ENCODE results near the gene TDRD5.

TDRD5 gene

DNA sequence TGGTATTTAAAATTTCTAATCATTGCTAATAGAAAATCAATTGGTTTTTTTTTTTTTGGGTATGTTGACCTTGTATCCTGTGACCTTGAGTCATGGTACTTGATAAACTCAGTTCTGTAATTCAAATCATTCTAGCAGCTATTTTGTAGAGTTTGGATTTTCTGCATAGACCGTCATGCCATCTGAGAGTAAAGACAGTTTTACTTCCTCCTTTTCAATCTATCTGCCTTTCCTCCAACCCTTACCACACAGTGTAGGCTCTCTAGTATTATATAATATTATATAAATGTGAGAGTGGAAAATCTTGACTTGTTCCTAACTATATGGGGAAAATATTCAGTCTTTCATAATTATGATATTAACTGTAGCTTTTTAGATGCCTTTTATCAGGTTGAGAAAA is 7.0 kb downstream of the TDRD5 start:
- no peak for DNase-seq (ENCODE audit: low spot score)
- CTCF ChIA-PET, result interaction anchor here (0.8 to 0.9 kb wide), 2 partner anchors 13 to 520 kb away, joined by 3 to 4 read pairs; no protein-coding TSS in a partner anchor
- TF ChIP-seq CTCF (conservative IDR thresholded peaks at IDR 0.05; ENCODE audit: low read depth), result no peak
- POLR2A ChIA-PET (ENCODE audit: low non-redundant PET), result no interaction called here
- no peak overlapping the region for H3K27ac ChIP-seq

GRCh38 chr1:179599623-179600249 is 8.1 kb downstream of the TDRD5 start:
- CTCF ChIA-PET, result interaction anchor here (0.6 to 1.2 kb wide), 6 partner anchors 14 to 840 kb away, joined by 3 to 4 read pairs (median 4); no protein-coding TSS in a partner anchor
- TF ChIP-seq CTCF (conservative IDR thresholded peaks at IDR 0.05; ENCODE audit: low read depth), result peak; percentile 27
- no peak overlapping the region for H3K27ac ChIP-seq
- no peak for DNase-seq (ENCODE audit: low spot score)
- POLR2A ChIA-PET (ENCODE audit: low non-redundant PET), result no interaction called here

GRCh38 chr1:179601093-179601492 is 9.5 kb downstream of the TDRD5 start:
- POLR2A ChIA-PET (ENCODE audit: low non-redundant PET), result no interaction called here
- no peak for DNase-seq (ENCODE audit: low spot score)
- no peak for TF ChIP-seq CTCF (conservative IDR thresholded peaks at IDR 0.05; ENCODE audit: low read depth)
- no peak overlapping the region for H3K27ac ChIP-seq
- CTCF ChIA-PET, result interaction anchor here (0.7 kb wide), 1 partner anchor 89 kb away, joined by 4 read pairs; no protein-coding TSS in a partner anchor

- H3K27ac ChIP-seq, result no peak overlapping the region
- no peak for DNase-seq (ENCODE audit: low spot score)
- ChIA-PET POLR2A (ENCODE audit: low non-redundant PET) (no interaction called here), CTCF (no interaction called here)
- TF ChIP-seq CTCF (conservative IDR thresholded peaks at IDR 0.05; ENCODE audit: low read depth), result no peak
These were observed 20.7 kb downstream of the TDRD5 start for GRCh38 chr1:179612361-179612760.

DNA sequence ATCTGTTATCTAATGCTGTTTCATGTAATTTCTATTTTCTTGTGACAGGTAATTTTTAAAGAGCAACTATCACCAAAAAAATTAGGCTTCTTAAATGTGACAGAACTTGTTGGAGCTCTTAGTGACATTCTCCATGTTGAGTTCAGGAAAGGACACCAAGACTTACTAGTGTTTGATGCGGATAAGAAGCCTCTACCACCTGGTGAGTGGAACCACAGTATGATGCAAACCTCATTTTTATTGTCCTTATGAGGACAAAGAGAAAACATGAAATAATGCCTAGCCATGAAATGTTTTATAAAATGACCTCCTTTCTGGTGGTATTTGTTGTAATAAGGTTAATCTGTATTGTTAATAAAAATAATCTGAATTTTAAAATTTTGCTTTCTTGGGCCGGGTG is 39.1 kb downstream of the TDRD5 start:
- no peak overlapping the region for H3K27ac ChIP-seq
- ChIA-PET POLR2A (ENCODE audit: low non-redundant PET) (no interaction called here), CTCF (no interaction called here)
- DNase-seq (ENCODE audit: low spot score), result no peak
- no peak for TF ChIP-seq CTCF (conservative IDR thresholded peaks at IDR 0.05; ENCODE audit: low read depth)

DNA sequence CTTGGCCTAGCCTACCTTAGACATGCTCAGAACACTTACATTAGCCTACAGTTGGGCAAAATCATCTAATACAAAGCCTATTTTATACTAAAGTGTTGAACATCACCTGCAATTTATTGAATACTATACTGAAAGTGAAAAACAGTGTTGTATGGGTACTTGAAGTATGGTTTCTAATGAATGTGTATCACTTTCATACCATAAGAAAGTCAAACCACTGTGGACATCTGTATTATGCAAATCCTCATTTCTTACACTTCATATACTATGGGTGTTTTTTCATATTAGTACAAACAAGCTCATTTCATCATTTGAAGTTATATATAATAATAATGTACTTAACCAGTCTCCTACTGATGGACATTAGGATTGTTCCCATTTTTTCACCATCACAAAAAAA is 41.2 kb downstream of the TDRD5 start:
- no peak for DNase-seq (ENCODE audit: low spot score)
- CTCF ChIA-PET, result no interaction called here
- TF ChIP-seq CTCF (conservative IDR thresholded peaks at IDR 0.05; ENCODE audit: low read depth), result no peak
- POLR2A ChIA-PET (ENCODE audit: low non-redundant PET), result no interaction called here
- no peak overlapping the region for H3K27ac ChIP-seq
